IMR-90 (cell line): ENCODE measurements around the gene SCYGR3. TPM values are rescaled to one million over a fixed set of nuclear protein-coding genes. Genes with fewer than 3 reads are reported as not detected.

Experiments used
- ATAC-seq: fragments of 200-7000 bp; cut with Tn5 transposase; 2 replicates; pipeline ENCODE4 v1.9.1; 2020; ENCODE audit warnings: low read depth, mild to moderate bottlenecking, moderate library complexity
- BruUV-seq: library from RNA; stranded (reverse); fragments of 400-500 nt; replicated peaks from 2 replicates; lab custom pipeline; 2021; lab: Mats Ljungman, UMichigan
- CTCF ChIA-PET: fragments of 300-600 bp; formaldehyde crosslinking; extraction: SDS; loops from one replicate; lab custom pipeline; 2021; ENCODE audit warnings: antibody characterized with exemption; lab: Yijun Ruan, JAX
- POLR2A ChIA-PET: fragments of 300-600 bp; sonication (Branson Sonifier 250); formaldehyde crosslinking; loops from one replicate; lab custom pipeline; 2022; ENCODE audit warnings: antibody characterized with exemption; ENCODE audit not compliant: unreplicated experiment; lab: Charles Lee
- DNase-seq: peaks from one replicate; pipeline ENCODE4 v3.0.0; 2013
- H2AFZ ChIP-seq: replicated peaks from 2 replicates; pipeline ENCODE3; 2013; ENCODE audit warnings: low read length, mild to moderate bottlenecking; ENCODE audit not compliant: poor library complexity
- H2AK5ac ChIP-seq: 2 replicates; pipeline ENCODE4 v1.6.1; 2013; ENCODE audit warnings: low read depth, low read length, inconsistent platforms
- H2AK9ac ChIP-seq: replicated peaks from 2 replicates; pipeline ENCODE3; 2013; ENCODE audit warnings: mild to moderate bottlenecking, low read depth, low read length, moderate library complexity; ENCODE audit not compliant: poor library complexity
- H2BK120ac ChIP-seq: 2 replicates; pipeline ENCODE4 v1.6.1; 2013; ENCODE audit warnings: low read depth, low read length, inconsistent platforms
- H2BK15ac ChIP-seq: 3 replicates; pipeline ENCODE4 v1.6.1; 2013; ENCODE audit warnings: low read depth, low read length, inconsistent platforms
- H2BK20ac ChIP-seq: 2 replicates; pipeline ENCODE4 v1.6.1; 2013; ENCODE audit warnings: low read depth, mild to moderate bottlenecking, inconsistent platforms, low read length, moderate library complexity
- H2BK5ac ChIP-seq: 2 replicates; pipeline ENCODE4 v1.6.1; 2013; ENCODE audit warnings: mild to moderate bottlenecking, low read depth, low read length, inconsistent platforms; ENCODE audit not compliant: poor library complexity, severe bottlenecking
- H3K14ac ChIP-seq: replicated peaks from 2 replicates; pipeline ENCODE4 v1.6.1; 2013; ENCODE audit warnings: low read depth, low read length, inconsistent platforms
- H3K18ac ChIP-seq: 2 replicates; pipeline ENCODE4 v1.6.1; 2013; ENCODE audit warnings: low read depth, low read length, control low read depth
- H3K23ac ChIP-seq: 2 replicates; pipeline ENCODE4 v1.6.1; 2013; ENCODE audit warnings: low read depth, low read length, inconsistent platforms
- H3K27ac ChIP-seq: 2 replicates; pipeline ENCODE4 v1.5.1; 2013; ENCODE audit warnings: mild to moderate bottlenecking, control low read depth, low read length; ENCODE audit not compliant: insufficient read depth
- H3K27me3 ChIP-seq: 2 replicates; pipeline ENCODE4 v1.6.1; 2013; ENCODE audit warnings: low read length; ENCODE audit not compliant: control insufficient read depth, insufficient read depth
- H3K36me3 ChIP-seq: 2 replicates; pipeline ENCODE4 v1.6.1; 2013; ENCODE audit warnings: low read length, mixed read lengths; ENCODE audit not compliant: control insufficient read depth, insufficient read depth
- H3K4ac ChIP-seq: 2 replicates; pipeline ENCODE4 v1.6.1; 2013; ENCODE audit warnings: low read depth, low read length, inconsistent platforms
- H3K4me1 ChIP-seq: 2 replicates; pipeline ENCODE4 v1.6.1; 2013; ENCODE audit warnings: low read length, mixed read lengths; ENCODE audit not compliant: control insufficient read depth, insufficient read depth
- H3K4me2 ChIP-seq: 2 replicates; pipeline ENCODE4 v1.6.1; 2013; ENCODE audit warnings: low read depth, mild to moderate bottlenecking, control low read depth, low read length, moderate library complexity
- H3K4me3 ChIP-seq: 2 replicates; pipeline ENCODE4 v1.5.1; 2013; ENCODE audit warnings: low read depth, mild to moderate bottlenecking, control low read depth, low read length, moderate library complexity; ENCODE audit not compliant: insufficient read depth
- H3K56ac ChIP-seq: 2 replicates; pipeline ENCODE4 v1.6.1; 2013; ENCODE audit warnings: low read length, inconsistent platforms; ENCODE audit not compliant: insufficient read depth; ENCODE audit errors: extremely low read depth
- H3K79me1 ChIP-seq, 2 experiments: 2 replicates each; pipeline ENCODE4 v1.6.1; 2013; ENCODE audit warnings: low read length in 2 of 2, inconsistent platforms in 1 of 2, low read depth in 1 of 2
- H3K9ac ChIP-seq: 2 replicates; pipeline ENCODE4 v1.6.1; 2013; ENCODE audit warnings: low read depth, low read length, control low read depth
- H3K9me1 ChIP-seq: 2 replicates; pipeline ENCODE4 v1.6.1; 2013; ENCODE audit warnings: low read length, inconsistent platforms; ENCODE audit not compliant: insufficient read depth
- H3K9me3 ChIP-seq: 2 replicates; pipeline ENCODE4 v1.6.1; 2013; ENCODE audit warnings: low read length; ENCODE audit not compliant: control insufficient read depth, insufficient read depth
- H4K20me1 ChIP-seq: 2 replicates; pipeline ENCODE4 v1.6.1; 2013; ENCODE audit warnings: low read length, inconsistent platforms; ENCODE audit not compliant: insufficient read depth
- H4K5ac ChIP-seq: 2 replicates; pipeline ENCODE4 v1.6.1; 2013; ENCODE audit warnings: mild to moderate bottlenecking, low read depth, low read length, control low read depth
- H4K8ac ChIP-seq, 2 experiments: 2 replicates each; pipeline ENCODE4 v1.6.1; 2013; ENCODE audit warnings: low read depth in 2 of 2, low read length in 2 of 2, control low read depth in 1 of 2, inconsistent platforms in 1 of 2
- H4K91ac ChIP-seq: 2 replicates; pipeline ENCODE4 v1.6.1; 2013; ENCODE audit warnings: low read depth, low read length, inconsistent platforms; ENCODE audit not compliant: insufficient read depth
- BHLHE40 ChIP-seq: fragments of 150-350 bp; IDR thresholded peaks from 2 replicates; pipeline ENCODE4 v1.6.1; 2016; ENCODE audit warnings: mild to moderate bottlenecking, low read depth, low read length
- CTCF ChIP-seq: conservative IDR thresholded peaks from 2 replicates; pipeline ENCODE4 v1.5.1; 2012; ENCODE audit warnings: mild to moderate bottlenecking, low read depth, low read length, improper control_type of control experiment
- ELK1 ChIP-seq: fragments of 150-350 bp; IDR thresholded peaks from 2 replicates; pipeline ENCODE4 v1.6.1; 2016; ENCODE audit warnings: low read depth, mild to moderate bottlenecking, low read length, moderate library complexity, borderline replicate concordance
- RAD21 ChIP-seq: IDR thresholded peaks from 2 replicates; pipeline ENCODE4 v1.6.1; 2012; ENCODE audit warnings: low read length, improper control_type of control experiment
- WGBS, 2 experiments: methylation state at CpG; one replicate each; pipeline versions ENCODE4 v1.1.5 to v1.1.7; 2013; ENCODE audit warnings: missing lambda C conversion rate in 2 of 2; ENCODE audit not compliant: insufficient read length in 1 of 2; ENCODE audit errors: extremely low coverage in 2 of 2; 5-methylcytosine and 5-hydroxymethylcytosine counted together
- dilution Hi-C: fragments of 300-500 bp; cut with HindIII; formaldehyde crosslinking; loops from one replicate; pipeline ENCODE4 v1.14.3; 2018; ENCODE audit warnings: low sequenced_read_pairs; ENCODE audit not compliant: unreplicated experiment
- in situ Hi-C: fragments of 300-500 bp; cut with MboI; formaldehyde crosslinking; loops from 3 replicates; pipeline ENCODE4 v1.14.3; 2019; ENCODE audit warnings: low sequenced_read_pairs, inconsistent platforms, mixed read lengths
- intact Hi-C: fragments of 100-400 bp; cut with micrococcal nuclease; formaldehyde crosslinking; loops from 2 replicates; pipeline ENCODE4 v1.10.0; 2022
- polyA plus RNA-seq, 3 experiments: library from polyadenylated mRNA; depleted of rRNA; stranded (reverse); fragments of >200 nt; gene quantifications; 2 replicates each; pipeline ENCODE4 v1.2.3, GENCODE V29; 2012; ENCODE audit warnings: low replicate concordance in 1 of 3
- total RNA-seq: library from RNA; depleted of rRNA; stranded (reverse); fragments of >200 nt; gene quantifications from 2 replicates; pipeline ENCODE4 v1.2.3, GENCODE V29; 2012

SCYGR3 gene
- total and polyA plus RNA-seq, 2 of the 4 experiments (the other 2 are of a cell fraction): not detected

- BruUV-seq: no TSS peak
- no peaks in the 10 kb centered on the region for H3K4me1 ChIP-seq
- CTCF ChIA-PET: no interaction called here
- ATAC-seq (no peak), DNase-seq (no peak)
- H2BK120ac ChIP-seq: no peak overlapping the region
- no peak overlapping the region for H2BK5ac ChIP-seq
- no peaks in the 10 kb centered on the region for H3K9me1 ChIP-seq
- H3K79me1 ChIP-seq: no peaks in the 10 kb centered on the region
- POLR2A ChIA-PET: no interaction called here
- H3K36me3 ChIP-seq: no peaks in the 10 kb centered on the region
- TF ChIP-seq RAD21 (no peak), BHLHE40 (no peak), CTCF (no peak), ELK1 (no peak)
- no peak overlapping the region for H2AFZ ChIP-seq
- no peak overlapping the region for H2AK9ac ChIP-seq
- intact Hi-C loops (no loop called here), dilution Hi-C loops (no loop called here), in situ Hi-C loops (no loop called here)
- no peak overlapping the region for H2BK15ac ChIP-seq
- WGBS, 2 experiments: no CpG with 5 or more reads among the region's 4 CpGs
- H4K8ac ChIP-seq: no peak overlapping the region
- H4K91ac ChIP-seq: no peak overlapping the region
- no peak overlapping the region for H3K23ac ChIP-seq
- no peak overlapping the region for H3K4me3 ChIP-seq
- H4K20me1 ChIP-seq: no peaks in the 10 kb centered on the region
- H3K9me3 ChIP-seq: no peaks in the 10 kb centered on the region
- no peak overlapping the region for H3K4ac ChIP-seq
- H4K5ac ChIP-seq: no peak overlapping the region
- H2AK5ac ChIP-seq: no peak overlapping the region
- no peak overlapping the region for H3K14ac ChIP-seq
- H3K27me3 ChIP-seq: peaks cover 2% of the 10 kb centered on the region; the same call in 1 of the 2 replicates
- H3K27ac ChIP-seq: no peak overlapping the region
- H3K56ac ChIP-seq: no peak overlapping the region
- no peak overlapping the region for H3K4me2 ChIP-seq
- H3K9ac ChIP-seq: no peak overlapping the region
- no peak overlapping the region for H2BK20ac ChIP-seq
- H3K18ac ChIP-seq: no peak overlapping the region
Measured at GRCh38 chr2:227595797-227596196, 18.8 kb downstream of the SCYGR3 start.
